Measurements from ENCODE around the gene WNT9A.

WNT9A gene

DNA sequence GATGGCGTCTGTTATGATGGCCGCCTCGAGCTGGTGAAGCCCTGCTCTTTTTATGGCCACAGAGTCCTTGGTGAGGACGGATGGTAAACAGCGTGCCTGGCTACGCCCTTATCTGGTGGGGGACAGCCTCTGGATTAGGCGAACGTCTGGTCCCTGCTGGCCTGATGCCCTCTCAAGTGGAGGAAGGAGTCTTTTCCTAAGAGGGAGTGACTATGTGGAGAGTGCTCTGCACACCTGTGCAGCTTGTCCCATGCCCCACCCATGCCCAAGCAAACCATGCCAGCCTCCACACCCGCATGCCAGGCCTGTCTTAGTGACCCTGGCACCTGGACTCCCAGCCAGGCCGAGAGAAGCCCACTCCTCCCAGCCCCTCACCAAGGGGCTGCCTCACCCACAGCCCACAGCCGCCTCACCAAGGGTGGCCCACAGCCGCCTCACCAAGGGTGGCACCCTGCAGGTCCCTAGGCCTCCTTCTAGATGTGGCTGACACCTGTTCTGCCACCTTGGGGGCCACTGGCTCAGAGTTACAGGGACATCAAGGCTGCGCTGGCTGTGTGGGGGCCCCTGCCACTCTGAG, 40.2 kb downstream of the WNT9A start:
- DNase-seq: no peak

DNA sequence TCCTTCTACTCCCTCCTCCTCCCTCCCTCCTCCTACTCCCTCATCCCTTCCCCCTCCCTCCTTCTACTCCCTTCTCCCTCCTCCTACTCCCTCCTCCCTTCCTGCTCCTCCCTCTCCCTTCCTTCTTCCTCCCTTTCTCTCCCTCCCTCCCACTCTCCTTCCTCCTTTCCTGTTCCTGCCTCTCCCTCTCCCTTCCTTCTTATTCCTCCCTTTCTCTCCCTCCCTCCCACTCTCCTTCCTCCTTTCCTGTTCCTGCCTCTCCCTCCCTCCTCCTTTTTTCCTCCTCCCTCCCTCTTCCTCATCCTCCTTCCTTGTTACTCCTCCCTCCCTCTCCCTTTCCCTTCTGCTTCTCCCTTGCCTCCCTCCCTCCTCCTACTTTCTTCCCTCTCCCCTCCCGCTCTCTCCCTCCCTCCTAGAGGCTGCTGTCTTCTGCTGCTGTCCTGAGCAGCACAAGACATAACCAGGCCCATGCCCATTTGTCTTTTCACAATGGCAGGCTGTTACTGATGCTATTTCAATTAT, 41.1 kb downstream of the WNT9A start:
- no peak for DNase-seq

DNA sequence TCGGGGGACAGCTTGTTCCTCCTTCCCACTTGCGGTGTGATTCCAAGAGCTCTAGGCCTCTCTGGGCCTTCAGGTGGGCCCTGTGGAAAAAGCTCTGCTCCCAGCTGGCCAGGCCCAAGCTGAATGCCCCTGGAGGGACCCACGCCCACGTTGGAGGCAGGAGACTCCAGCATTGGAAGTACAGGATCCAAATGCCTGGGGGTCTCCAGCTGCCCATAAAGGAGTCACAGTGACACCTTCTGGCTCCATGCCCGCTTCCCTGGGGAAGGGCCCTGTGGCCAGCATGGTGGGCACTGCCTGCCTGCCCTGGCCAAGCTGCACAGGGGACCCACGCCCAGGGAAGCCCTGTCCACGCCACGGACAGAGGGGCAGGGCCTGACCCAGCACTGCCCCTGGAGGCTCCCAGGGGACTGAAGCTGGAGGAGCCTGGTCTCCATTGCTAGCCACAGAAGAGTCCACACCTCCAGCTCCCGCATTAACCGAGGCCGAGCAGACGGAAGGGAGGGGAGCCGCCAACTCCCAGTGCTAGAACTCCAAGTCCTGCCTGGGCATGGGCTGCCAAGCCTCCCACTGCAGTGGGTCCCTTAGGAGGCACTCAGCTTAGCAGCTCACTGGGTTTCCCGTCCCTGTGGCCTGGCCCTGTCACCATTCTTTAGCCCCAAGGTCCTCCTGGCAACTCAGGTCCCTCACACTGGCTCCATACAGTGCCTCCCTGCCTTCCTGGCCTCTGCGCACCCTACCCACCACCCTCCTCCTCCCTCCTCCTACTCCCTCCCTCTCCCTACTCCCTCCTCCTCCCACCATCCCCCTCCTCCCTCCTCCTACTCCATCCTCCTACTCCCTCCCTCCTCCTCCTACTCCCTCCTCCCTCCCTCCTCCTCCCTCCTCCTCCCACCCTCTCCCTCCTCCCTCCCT, 41.9 kb downstream of the WNT9A start:
- DNase-seq: no peak

DNA sequence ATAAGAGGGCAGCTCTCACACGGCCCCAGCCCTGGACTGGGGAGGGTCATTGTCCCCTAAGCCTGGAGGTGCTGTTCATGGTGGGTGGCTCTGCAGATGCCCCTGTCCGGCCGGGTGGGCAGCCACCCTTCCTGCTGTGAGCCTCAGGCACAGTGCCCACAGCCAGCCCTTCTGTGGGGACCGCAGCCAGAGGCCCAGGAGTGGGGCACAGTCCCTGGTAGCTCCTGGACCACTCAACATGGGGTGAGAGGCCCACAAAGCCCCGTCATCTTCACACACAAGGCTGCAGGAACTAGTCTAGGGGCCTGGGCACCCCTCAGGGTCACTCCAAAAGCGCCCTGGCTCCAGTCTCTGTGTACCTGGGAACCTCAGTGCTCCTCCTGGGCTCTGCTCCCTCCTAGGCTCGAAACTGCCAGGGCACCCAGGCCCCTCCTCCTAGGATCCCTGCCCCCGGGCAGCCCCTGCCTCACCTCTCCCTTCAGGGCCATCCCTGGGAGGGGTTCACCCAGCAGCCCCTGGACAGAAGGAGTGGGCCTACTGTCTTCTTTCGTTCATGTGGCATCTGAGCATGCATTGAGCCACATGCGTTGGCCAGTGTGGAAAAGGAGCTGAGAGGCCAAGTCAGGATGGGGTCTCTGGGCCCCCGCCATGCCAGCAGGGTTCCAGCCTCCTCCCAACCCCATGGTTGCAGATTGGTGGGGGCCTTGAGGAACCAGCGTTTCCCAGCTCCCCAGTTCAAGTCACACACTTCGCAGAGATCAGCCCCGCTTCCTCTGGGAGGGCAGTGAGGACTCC, 43.0 kb downstream of the WNT9A start:
- no peak for DNase-seq

DNA sequence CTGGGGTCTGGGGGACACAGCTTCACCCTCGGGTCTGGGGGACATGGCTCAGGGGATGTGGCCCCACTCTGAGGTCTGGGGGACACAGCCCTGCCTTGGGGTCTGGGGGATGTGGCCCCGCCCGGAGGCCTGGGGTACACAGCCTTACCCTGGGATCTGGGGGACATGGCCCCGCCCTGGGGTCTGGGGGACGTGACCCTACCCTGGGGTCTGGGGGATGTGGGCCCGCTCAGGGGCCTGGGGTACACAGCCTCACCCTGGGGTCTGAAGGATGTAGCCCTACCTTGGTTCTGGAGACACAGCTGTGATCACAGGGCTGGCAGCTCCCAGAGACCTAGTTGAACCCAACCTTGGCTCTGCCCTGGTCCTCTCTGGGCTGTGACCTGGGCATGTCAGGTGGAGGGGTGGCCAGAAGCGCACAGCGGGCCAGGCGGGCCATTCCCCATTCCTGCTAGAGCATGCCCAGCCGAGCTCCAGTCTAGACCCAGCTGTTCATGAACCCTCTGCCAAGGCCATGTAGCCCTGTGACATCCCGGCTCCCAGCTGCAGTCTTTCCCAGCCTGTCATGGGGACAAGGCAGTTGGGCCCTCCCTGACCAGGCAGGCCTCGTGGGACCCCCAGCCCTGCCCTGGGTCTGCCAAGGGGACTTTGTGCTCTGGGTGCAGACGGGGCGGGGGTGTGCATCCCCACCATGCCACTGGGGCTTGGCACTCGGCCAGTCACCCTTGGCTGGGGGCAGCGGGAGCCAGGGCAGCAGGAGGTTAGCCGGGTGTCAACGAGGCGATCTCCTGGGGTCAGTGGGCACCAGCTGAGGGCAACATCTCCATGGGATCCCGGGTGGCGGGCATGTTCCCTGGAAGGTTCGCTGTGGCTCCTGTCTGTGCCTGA, 43.9 kb downstream of the WNT9A start:
- no peak for DNase-seq

DNA sequence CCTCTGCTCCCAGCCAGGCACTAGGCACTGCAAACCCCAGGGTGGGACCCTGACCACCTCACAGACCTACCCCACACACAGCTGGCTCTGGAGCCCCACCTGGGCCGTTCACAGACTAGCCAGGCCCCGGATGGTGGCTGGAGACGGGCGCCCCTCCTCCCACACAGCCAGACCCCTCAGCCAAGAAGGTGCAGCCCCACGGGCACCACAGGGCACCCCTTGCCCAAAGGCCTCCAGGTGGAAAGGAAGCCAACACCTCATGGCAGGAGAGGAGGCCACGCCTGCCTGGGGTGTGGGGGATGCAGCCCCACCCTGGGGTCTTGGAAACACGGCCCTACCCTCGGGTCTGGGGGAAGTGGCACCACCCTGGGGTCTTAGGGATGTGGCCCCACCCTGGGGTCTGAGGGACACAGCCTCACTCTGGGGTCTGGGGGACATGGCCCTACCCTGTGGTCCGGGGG, 44.6 kb downstream of the WNT9A start:
- DNase-seq: no peak

DNA sequence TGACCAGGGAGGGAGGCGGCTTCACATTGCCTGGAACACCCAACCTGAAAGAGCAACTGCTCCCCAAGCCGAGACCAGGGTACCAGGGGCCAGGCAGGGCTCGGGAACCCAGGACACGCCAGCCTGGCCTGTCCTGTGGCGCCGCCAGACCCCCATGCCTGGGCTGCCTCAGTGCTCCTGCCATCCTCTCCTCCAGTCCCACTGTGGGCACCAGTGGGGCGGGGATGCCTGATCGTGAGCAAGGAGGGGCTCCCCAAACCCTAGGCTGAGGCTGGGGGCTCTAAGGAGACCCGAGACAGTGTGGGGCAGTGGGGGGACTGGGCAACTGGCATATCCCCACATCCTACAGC, 45.1 kb downstream of the WNT9A start:
- DNase-seq: no peak

DNA sequence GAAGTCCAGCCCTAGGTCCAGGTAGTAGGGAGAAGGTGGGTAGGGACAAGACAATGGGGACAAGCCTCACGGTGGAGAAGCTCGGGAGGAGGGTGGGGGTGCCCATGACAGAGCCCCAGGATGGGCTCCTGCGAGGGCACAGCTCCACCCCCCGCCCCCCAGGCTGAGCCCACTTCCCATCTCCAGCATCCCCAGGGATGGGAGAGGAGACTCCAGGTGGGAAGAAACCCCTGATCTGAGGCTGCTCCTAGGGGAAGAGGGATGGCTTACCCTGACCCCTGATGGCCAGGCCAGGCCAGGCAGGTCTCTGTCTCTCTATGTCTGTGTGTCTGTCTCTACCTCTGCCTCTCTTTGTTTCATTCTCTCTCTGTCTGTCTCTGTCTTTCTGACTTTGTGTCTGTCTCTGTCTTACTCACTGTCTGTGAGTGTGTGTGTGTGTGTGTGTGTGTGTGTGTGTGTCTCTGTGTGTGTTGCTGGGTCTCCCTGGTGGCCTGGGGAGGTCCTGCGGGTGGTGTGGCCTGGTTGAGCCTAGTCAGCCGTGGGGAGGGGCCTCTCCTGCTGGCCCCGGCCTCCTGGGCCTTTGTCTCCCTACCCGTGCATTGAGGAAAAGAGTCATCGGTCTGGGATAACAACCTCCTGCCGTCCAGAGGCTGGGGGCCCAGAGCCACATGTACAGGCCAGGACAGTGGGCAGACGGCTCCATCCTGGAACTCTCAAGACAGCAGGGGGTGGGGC, 45.7 kb downstream of the WNT9A start:
- DNase-seq: peak in 1 of 6 experiments; percentile 17

DNA sequence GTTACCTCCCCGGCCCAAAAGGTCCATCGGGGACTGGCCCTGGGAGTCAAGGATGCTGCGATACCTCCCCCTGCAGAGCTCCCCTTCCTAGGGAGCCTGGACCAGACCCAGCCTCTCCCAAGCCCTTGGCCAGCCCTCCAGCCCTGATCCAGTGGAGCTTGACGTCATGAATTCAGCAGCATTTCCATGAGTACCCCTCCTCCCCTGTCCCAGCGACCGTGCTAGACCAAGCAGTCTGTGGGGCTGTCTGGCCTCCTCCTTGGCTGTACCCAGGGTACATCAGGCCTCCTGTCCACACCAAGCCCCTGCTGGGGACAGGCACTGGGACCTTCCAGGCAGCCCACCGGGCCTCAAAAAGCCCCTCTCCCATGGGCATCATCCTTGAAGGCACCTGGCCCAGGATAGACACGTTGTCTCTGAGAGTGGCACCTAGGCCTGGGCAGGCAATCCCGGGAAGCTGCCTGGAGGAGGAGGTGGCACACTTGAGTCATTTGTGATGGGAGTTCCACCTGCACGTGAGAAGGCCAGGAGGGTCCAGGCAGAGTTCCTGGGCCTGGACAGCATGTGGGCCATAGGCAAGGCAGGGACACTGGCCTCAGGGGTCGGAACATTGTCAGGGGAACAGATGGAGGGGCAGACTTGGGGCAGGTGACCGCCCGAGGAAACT, 46.4 kb downstream of the WNT9A start:
- DNase-seq: no peak

DNA sequence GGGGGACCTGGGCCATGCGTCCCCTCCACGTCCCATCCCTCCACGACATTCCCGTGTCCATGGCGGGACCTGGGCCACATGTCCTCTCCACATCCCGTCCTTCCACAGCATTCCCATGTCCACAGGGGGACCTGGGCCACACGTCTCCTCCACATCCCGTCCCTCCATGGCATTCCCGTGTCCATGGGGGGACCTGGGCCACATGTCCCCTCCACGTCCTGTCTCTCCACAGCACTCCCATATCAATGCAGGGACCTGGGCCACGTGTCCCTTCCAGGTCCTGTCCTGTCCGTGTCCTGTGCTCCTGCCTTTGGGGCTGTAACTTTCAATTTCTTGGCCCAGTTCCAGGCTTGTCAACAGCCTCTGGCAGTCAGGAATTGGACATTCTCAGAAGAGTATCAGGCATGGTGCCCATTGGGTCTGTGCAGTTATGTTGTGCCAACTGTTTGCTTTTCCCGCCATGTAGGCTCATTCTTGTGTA, 47.1 kb downstream of the WNT9A start:
- no peak for DNase-seq

DNA sequence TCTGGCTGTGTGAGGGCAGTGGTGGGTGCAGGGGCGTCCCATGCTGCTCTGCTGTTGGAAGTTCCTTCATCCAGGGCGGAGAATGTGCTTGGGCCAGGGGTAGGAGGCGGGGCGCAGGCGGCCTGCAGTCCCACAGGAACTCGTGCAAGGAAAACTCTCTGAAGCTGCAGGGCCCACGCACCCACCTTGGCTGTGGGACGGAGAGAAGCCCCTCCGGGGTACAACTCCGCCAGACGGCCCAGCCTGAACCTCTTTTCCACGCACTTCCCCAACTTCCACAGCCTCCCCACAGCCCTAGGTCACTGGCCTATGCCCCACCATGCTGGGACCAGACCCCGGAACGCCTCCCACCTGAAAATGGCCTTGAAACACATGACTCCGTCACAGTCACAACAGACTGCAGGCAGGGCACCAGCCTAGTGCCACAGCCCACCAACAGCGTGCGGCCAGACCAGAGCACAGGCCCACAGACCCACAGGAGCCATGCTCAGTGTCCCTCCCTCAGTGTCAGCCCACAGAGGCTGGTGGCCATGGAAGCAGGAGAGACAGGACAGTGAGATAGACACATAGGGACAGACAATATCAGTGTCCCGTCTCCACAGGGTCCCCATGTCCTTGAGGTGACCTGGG, 47.8 kb downstream of the WNT9A start:
- no peak for DNase-seq

DNA sequence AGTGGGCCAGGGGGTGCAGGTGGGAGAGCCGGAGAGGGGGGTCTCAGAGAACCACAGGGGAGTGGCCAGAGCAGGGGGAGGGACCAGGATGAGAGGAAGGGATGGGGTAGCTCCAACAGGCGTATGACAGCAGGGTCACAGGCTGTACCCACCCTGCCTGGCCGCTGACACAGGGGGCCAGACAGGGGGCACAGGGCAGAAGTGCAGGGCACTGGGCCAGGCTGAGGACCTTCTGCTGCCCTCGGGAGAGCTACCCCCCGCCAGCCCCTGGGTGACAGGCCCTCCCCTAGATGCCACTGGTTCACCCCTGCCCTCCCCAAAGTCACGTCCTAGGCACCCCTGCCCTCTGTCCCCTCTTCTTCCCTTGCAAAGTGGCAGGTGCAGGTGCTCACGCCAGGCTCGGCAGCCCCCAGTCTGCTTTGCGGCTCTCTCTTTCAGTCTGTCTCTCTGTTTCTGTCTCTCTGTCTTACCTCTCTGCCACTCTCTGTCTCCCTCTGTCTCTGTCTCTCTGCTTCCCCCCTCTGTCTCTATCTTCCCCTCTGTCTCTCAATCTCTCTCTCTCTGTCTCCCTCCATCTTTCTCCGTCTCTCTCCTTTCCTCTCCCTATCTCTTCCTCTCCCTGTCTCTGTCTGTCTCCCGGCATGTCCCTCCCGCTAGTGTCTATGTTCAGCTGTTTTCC, 48.5 kb downstream of the WNT9A start:
- DNase-seq: no peak

DNA sequence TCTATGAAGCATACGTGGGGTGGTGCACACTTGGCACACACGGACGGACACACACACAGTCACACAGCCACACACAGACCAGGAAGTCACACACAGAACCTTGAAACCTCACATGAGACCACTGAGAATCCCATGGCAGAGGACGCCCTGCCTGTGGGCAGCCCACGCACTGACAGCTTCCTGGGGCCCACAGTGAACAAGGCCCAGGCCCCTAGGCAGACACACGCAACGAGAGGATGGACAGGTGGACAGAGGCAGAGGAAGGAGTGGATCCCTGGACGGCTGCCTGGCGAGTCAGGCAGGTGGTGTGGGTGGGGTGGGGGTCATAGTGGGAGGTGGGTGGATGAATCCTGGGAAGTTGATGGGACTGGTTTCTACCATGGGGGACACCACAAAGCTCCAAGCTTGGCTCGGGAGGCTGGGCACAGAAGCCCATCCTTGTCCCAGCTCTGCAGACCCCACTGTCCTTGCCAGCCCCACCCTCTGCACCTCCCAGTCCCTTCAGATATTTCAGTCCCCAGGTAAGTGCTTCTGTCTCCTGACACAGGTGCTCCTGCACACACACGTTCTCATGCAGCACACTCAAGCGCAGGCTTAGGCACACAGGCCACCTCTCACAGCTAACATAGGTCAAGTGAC, 49.1 kb downstream of the WNT9A start:
- DNase-seq: no peak

DNA sequence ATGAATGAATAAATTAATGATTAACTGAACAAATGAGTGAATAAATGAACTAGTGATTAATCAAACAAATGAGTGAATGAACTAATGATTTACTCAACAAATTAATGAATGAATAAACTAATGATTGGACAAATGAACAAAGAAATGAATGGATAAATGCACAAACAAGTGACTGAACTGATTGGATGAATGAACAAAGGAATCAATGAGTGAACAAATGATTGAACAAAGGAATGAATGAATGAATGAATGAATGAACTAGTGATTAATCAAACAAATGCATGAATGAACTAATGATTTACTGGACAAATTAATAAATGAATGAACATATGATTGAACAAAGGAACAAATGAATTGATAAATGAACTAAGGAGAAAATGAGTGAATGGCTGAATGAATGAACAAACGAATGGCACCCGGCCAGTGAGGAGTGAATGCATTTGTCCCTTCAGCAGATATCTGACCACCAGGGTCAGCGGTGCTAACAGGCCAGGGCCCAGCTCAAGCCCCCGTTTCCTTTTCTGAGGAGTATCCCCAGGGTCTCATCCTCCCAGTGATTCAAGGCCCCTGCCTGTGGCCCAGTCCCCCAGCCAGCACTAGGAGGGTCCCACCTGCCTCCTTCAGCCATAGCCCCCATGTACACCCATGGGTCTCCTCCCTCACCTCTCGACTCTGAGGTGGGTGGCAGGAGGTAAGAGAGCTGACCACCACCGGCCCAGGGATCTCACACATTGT, 49.9 kb downstream of the WNT9A start:
- no peak for DNase-seq

DNA sequence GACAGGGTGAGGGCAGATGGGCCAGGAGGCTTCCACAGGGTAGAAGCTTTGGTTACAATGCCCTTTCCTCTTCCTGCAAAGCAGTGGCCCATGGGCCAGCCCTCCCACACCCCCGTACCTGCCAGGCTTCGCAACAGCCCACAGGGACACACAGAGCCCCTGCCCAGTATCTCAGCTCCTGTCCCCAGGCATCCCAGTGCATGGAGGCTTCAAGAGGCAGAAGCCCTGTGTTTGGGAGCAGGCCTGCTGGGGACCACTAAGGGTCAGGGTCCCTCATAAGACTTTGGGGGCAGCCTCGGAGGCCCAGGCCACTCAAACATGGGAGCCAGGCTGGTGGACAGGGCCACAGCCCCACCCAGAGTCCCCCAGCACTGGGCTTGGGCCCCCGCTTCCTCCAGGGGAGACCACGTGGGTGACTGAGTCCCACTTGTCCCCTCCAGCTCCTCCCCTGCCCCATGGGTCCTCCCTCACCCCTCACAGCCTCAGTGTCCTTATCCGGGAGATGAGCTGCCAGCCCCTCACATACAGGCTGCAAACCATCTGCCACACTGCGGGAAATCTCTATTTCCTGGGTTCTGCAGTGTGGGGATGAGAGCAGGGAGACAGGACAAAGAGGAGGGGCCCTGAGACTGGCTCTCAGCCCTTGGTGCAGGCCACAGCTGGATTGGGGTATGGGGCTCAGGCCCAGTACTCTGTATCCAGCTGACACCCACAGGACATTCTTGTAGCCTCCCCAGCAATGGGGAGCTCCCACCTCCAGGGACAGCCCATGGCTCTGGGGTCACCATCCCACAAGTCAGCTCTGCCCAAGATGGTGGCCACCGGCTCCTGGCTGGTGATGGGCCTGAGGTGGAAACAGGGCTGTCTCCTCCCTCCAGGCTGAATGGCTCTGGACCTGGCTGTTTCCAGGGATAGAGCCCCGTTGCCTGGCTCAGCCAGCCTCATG, 50.7 kb downstream of the WNT9A start:
- no peak for DNase-seq

DNA sequence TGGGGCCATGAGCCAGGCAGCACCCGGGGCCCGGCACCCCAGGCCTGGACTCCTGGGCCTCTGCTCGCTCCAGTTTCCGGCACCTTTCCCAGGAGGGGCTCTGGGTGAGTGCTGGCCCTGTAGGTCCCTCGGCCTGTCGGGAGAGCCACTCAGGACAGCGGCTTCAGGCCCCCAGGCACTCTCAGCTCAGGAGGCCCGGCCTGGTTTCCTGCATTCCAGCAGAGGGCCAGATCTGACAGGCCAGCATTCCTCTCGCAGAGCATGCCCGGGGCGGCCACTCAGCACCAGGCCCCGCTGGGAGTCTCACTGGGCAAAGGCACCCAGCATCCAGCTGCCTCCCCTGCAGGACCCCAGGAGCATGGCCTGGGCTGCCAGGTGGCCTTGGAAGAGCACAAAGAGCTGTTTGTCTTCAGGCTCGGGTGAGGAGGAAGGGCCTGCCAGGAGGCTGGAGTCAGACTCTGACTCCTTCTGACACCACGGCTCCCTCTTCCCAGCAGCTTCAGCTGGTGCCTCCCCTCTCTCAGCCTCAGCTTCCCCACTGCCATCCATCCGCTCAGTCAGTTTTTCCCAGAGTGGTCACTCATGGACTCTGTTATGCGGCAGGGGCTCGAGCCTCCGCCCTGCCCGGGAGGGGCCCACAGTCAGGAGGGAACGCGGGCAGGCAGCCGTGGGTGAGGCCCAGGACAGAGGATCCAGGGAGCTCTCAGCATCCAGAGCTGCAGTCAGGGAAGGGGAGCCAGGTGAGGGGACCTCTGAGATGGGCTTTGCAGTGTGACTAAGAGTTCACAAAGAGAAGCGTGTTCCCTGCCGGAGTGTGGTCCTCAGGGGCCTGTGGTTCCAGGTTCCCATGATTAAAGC, 51.7 kb downstream of the WNT9A start:
- DNase-seq: no peak
